Measurements from ENCODE around the gene CT47B1.
"Not testable (repeated sequence)": the region's sequence is repeated elsewhere in the genome, so short reads cannot be mapped to it uniquely, and the experiment has no call there.

DNA sequence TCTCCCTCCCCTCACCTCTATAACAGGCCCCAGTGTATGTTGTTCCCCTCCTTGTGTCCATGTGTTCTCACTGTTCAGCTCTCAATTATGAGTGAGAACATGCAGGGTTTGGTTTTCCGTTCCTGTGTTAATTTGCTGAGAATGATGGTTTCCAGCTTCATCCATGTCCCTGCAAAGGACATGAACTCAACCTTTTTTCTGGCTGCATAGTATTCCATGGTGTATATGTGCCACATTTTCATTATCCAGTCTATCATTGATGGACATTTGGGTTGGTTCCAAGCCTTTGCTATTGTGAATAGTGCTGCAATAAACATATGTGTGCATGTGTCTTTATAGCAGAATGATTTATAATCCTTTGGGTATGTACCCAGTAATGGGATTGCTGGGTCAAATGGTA, 48.5 kb downstream of the CT47B1 start:
- not testable (repeated sequence) for TF ChIP-seq EZH2, CTCF (IDR thresholded peaks at IDR 0.05)
